Measurements from ENCODE around the gene CSAD.

- TF ChIP-seq CTCF (IDR thresholded peaks at IDR 0.05) (no peak), ZFX (IDR thresholded peaks at IDR 0.05; ENCODE audit: borderline replicate concordance) (no peak)
Observed at GRCh38 chr12:53170215-53170614, 10.5 kb downstream of the CSAD start.

Measured in 22Rv1 (cell line).